H1 (cell line): ENCODE data around the gene SPTB. TPM values are rescaled to one million over a fixed set of nuclear protein-coding genes. Genes with fewer than 3 reads are reported as not detected.
A peak's percentile ranks its signal among the peaks of the same experiment; 100 is the strongest.

Experiments used
- CTCF ChIA-PET: fragments of 300-600 bp; sonication (Branson Sonifier 250); formaldehyde crosslinking; loops from one replicate; lab custom pipeline; 2021; ENCODE audit not compliant: partially characterized antibody; lab: Charles Lee
- POLR2A ChIA-PET: fragments of 300-600 bp; sonication (Branson Sonifier 250); formaldehyde crosslinking; loops from one replicate; lab custom pipeline; 2021; ENCODE audit warnings: inconsistent platforms; ENCODE audit not compliant: partially characterized antibody; lab: Charles Lee
- DNase-seq, 2 experiments: peaks; one replicate each; pipeline versions ENCODE4 v3.0.0 to v3.0.0-alpha.2; 2010 to 2022; ENCODE audit warnings: low spot score in 2 of 2, low read depth in 1 of 2, mixed read lengths in 1 of 2
- FAIRE-seq: peaks from 2 replicates; lab custom pipeline; 2011; peaks lifted over from hg19 to GRCh38; lab: Jason Lieb, UNC
- H2AFZ ChIP-seq: 2 replicates; pipeline ENCODE4 v1.8.1; 2012; ENCODE audit warnings: low read length, inconsistent platforms
- H2AK5ac ChIP-seq: 2 replicates; pipeline ENCODE4 v1.6.1; 2013; ENCODE audit warnings: low read depth, low read length
- H2BK120ac ChIP-seq: replicated peaks from 2 replicates; pipeline ENCODE3; 2013; ENCODE audit warnings: low read depth, low read length, inconsistent platforms
- H2BK12ac ChIP-seq: 2 replicates; pipeline ENCODE4 v1.6.1; 2013; ENCODE audit warnings: low read depth, low read length
- H2BK15ac ChIP-seq: 2 replicates; pipeline ENCODE4 v1.6.1; 2013; ENCODE audit warnings: low read length
- H2BK20ac ChIP-seq: 2 replicates; pipeline ENCODE4 v1.6.1; 2013; ENCODE audit warnings: low read length
- H2BK5ac ChIP-seq: 2 replicates; pipeline ENCODE4 v1.6.1; 2013; ENCODE audit warnings: low read depth, low read length
- H3K14ac ChIP-seq: 2 replicates; pipeline ENCODE4 v1.6.1; 2013; ENCODE audit warnings: inconsistent platforms; ENCODE audit not compliant: insufficient read length
- H3K18ac ChIP-seq: 2 replicates; pipeline ENCODE4 v1.6.1; 2013; ENCODE audit warnings: low read length; ENCODE audit errors: extremely low read depth
- H3K23ac ChIP-seq: 2 replicates; pipeline ENCODE4 v1.6.1; 2013; ENCODE audit warnings: inconsistent platforms; ENCODE audit not compliant: insufficient read length
- H3K23me2 ChIP-seq: 2 replicates; pipeline ENCODE4 v1.6.1; 2013; ENCODE audit warnings: low read depth, low read length
- H3K27ac ChIP-seq: 2 replicates; pipeline ENCODE4 v1.6.1; 2011; ENCODE audit warnings: low read depth, low read length, inconsistent platforms
- H3K27me3 ChIP-seq, 4 experiments: replicated peaks in 1 of 4; 1 replicate in 1 of 4; 2 replicates in 3 of 4; pipeline versions ENCODE4 v1.6.1 to v1.8.1; 2011 to 2013; ENCODE audit warnings: low read length in 3 of 4, mild to moderate bottlenecking in 3 of 4, inconsistent platforms in 2 of 4, mixed read lengths in 2 of 4, moderate library complexity in 1 of 4; ENCODE audit not compliant: control insufficient read depth in 3 of 4, insufficient read depth in 3 of 4; ENCODE audit errors: extremely low read depth in 1 of 4
- H3K36me3 ChIP-seq, 4 experiments: 2 replicates each; pipeline versions ENCODE4 v1.6.1 to v1.8.1; 2011 to 2013; ENCODE audit warnings: mild to moderate bottlenecking in 4 of 4, low read length in 3 of 4, moderate library complexity in 2 of 4, control low read depth in 1 of 4, inconsistent platforms in 1 of 4; ENCODE audit not compliant: insufficient read depth in 4 of 4, control insufficient read depth in 2 of 4
- H3K4ac ChIP-seq: replicated peaks from 2 replicates; pipeline ENCODE3; 2013; ENCODE audit warnings: low read length, low read depth, mixed read lengths, inconsistent platforms; ENCODE audit not compliant: insufficient read length
- H3K4me1 ChIP-seq, 4 experiments: replicated peaks in 1 of 4; 1 replicate in 1 of 4; 2 replicates in 3 of 4; pipeline versions ENCODE4 v1.6.1 to v1.8.1; 2011 to 2013; ENCODE audit warnings: low read length in 3 of 4, inconsistent platforms in 2 of 4, mixed read lengths in 1 of 4; ENCODE audit not compliant: insufficient read depth in 4 of 4, control insufficient read depth in 3 of 4
- H3K4me2 ChIP-seq, 2 experiments: 2 replicates each; pipeline versions ENCODE4 v1.6.1 to v1.8.1; 2011 to 2013; ENCODE audit warnings: low read depth in 2 of 2, low read length in 2 of 2, control low read depth in 1 of 2, inconsistent platforms in 1 of 2, mild to moderate bottlenecking in 1 of 2; ENCODE audit not compliant: insufficient read depth in 1 of 2
- H3K4me3 ChIP-seq, 4 experiments: fragments of 200-600, 300-600 bp in 1 of 4; sonication (generic), shearing (Covaris generic), sonication (Bioruptor Twin) in 1 of 4; 2 replicates each; pipeline versions ENCODE4 v1.5.1 to v1.8.1; 2011 to 2016; ENCODE audit warnings: low read length in 4 of 4, low read depth in 3 of 4, control low read depth in 2 of 4, inconsistent platforms in 2 of 4, mild to moderate bottlenecking in 2 of 4, mixed read lengths in 1 of 4, moderate library complexity in 1 of 4; ENCODE audit not compliant: insufficient read depth in 2 of 4; ENCODE audit errors: extremely low read depth in 1 of 4
- H3K56ac ChIP-seq: replicated peaks from 2 replicates; pipeline ENCODE3; 2013; ENCODE audit warnings: low read depth, mild to moderate bottlenecking, mixed read lengths, low read length, inconsistent platforms; ENCODE audit not compliant: insufficient read length
- H3K79me1 ChIP-seq: 2 replicates; pipeline ENCODE4 v1.6.1; 2013; ENCODE audit warnings: low read depth, low read length, control low read depth
- H3K79me2 ChIP-seq, 2 experiments: 2 replicates each; pipeline versions ENCODE4 v1.6.1 to v1.8.1; 2012 to 2013; ENCODE audit warnings: low read length in 2 of 2, mild to moderate bottlenecking in 2 of 2, inconsistent platforms in 1 of 2; ENCODE audit not compliant: insufficient read depth in 2 of 2, control insufficient read depth in 1 of 2
- H3K9ac ChIP-seq, 4 experiments: replicated peaks in 1 of 4; 1 replicate in 1 of 4; 2 replicates in 3 of 4; pipeline versions ENCODE4 v1.6.1 to v1.8.1; 2011 to 2013; ENCODE audit warnings: low read depth in 3 of 4, low read length in 3 of 4, control low read depth in 2 of 4, mild to moderate bottlenecking in 2 of 4, moderate library complexity in 2 of 4, inconsistent platforms in 1 of 4; ENCODE audit errors: extremely low read depth in 1 of 4
- H3K9me3 ChIP-seq, 2 experiments: 2 replicates each; pipeline versions ENCODE4 v1.6.1 to v1.8.1; 2012 to 2013; ENCODE audit warnings: mild to moderate bottlenecking in 2 of 2, moderate library complexity in 2 of 2, control low read depth in 1 of 2, inconsistent platforms in 1 of 2, low read depth in 1 of 2, low read length in 1 of 2, mixed read lengths in 1 of 2; ENCODE audit not compliant: insufficient read depth in 2 of 2
- H4K20me1 ChIP-seq, 2 experiments: replicated peaks in 1 of 2; 2 replicates each; pipeline versions ENCODE3 to v1.8.1; 2011 to 2013; ENCODE audit warnings: inconsistent platforms in 2 of 2, low read length in 2 of 2, mild to moderate bottlenecking in 1 of 2; ENCODE audit not compliant: insufficient read depth in 2 of 2, control insufficient read depth in 1 of 2
- H4K5ac ChIP-seq: 2 replicates; pipeline ENCODE4 v1.6.1; 2013; ENCODE audit warnings: low read length, low read depth, mixed read lengths, inconsistent platforms; ENCODE audit not compliant: insufficient read length
- H4K8ac ChIP-seq: 2 replicates; pipeline ENCODE4 v1.8.0; 2013; ENCODE audit warnings: mild to moderate bottlenecking, moderate library complexity, low read length, inconsistent platforms; ENCODE audit not compliant: insufficient read depth; ENCODE audit errors: extremely low read depth
- H4K91ac ChIP-seq: replicated peaks from 2 replicates; pipeline ENCODE3; 2013; ENCODE audit warnings: low read length, mixed read lengths, inconsistent platforms; ENCODE audit not compliant: insufficient read length
- ATF2 ChIP-seq: IDR thresholded peaks from 2 replicates; pipeline ENCODE4 v1.6.1; 2012; ENCODE audit warnings: low read length, inconsistent platforms
- E2F6 ChIP-seq: IDR thresholded peaks from 2 replicates; pipeline ENCODE4 v1.6.1; 2012; ENCODE audit warnings: inconsistent platforms
- EZH2 ChIP-seq: fragments of 200-600 bp; sonication (generic); IDR thresholded peaks from 2 replicates; pipeline ENCODE4 v1.7.1; 2012; ENCODE audit warnings: low read depth, mild to moderate bottlenecking, moderate library complexity, low read length, inconsistent platforms; ENCODE audit not compliant: severe bottlenecking
- POLR2AphosphoS5 ChIP-seq: IDR thresholded peaks from 2 replicates; pipeline ENCODE4 v1.6.1; 2011; ENCODE audit warnings: low read depth, low read length
- RNF2 ChIP-seq: fragments of 200-900, 300-1000 bp; sonication (generic); IDR thresholded peaks from 2 replicates; pipeline ENCODE4 v1.7.1; 2016; ENCODE audit warnings: borderline replicate concordance, low read depth, mild to moderate bottlenecking, antibody characterized with exemption, low read length; ENCODE audit not compliant: poor library complexity, severe bottlenecking; ENCODE audit errors: missing control alignments
- TAF7 ChIP-seq: optimal IDR thresholded peaks from 2 replicates; pipeline ENCODE3; 2011; ENCODE audit warnings: low read depth, mild to moderate bottlenecking, inconsistent platforms, low read length, moderate library complexity, borderline replicate concordance
- ZNF274 ChIP-seq: IDR thresholded peaks from 2 replicates; pipeline ENCODE4 v1.7.0; 2012; ENCODE audit warnings: low read length, borderline replicate concordance; ENCODE audit errors: extremely low read depth
- WGBS, 2 experiments: shearing (Covaris generic) in 1 of 2; methylation state at CpG; one replicate each; pipeline versions ENCODE4 v1.1.6 to v1.1.7; 2013 to 2015; ENCODE audit warnings: low lambda C conversion rate in 2 of 2, mixed read lengths in 2 of 2, inconsistent platforms in 1 of 2, low coverage in 1 of 2, missing lambda C conversion rate in 1 of 2; ENCODE audit not compliant: insufficient replicate concordance in 2 of 2, insufficient coverage in 1 of 2, insufficient read length in 1 of 2; ENCODE audit errors: extremely low coverage in 1 of 2, missing lambda C conversion rate in 1 of 2; 5-methylcytosine and 5-hydroxymethylcytosine counted together
- polyA plus RNA-seq, 7 experiments: library from polyadenylated mRNA; depleted of rRNA in 3 of 7; stranded (reverse) in 5 of 7; unstranded in 2 of 7; fragments of >200 nt in 5 of 7; fragments of 200-250 nt in 2 of 7; gene quantifications; 1 replicate in 5 of 7; 2 replicates in 1 of 7; 4 replicates in 1 of 7; pipeline versions ENCODE4 v1.2.1 to v1.2.3, GENCODE V29; 2011 to 2013; ENCODE audit warnings: missing spikeins in 2 of 7, mixed read lengths in 2 of 7
- total RNA-seq: library from RNA; stranded (reverse); fragmentation: NEBNext Ultra II Directional; extraction: Animal tissue kit (Norgen Biotek cat#: 25700); gene quantifications from 2 replicates; pipeline ENCODE4 v1.2.1, GENCODE V29; 2021

SPTB gene
- total and polyA plus RNA-seq, 2 of the 8 experiments (the other 6 are each of a cell fraction or from before 2014, with no cell fraction given): 0.30 to 2.4 TPM

GRCh38 chr14:64736271-64737169 lies 143.2 kb downstream of the SPTB start:
- Histone ChIP-seq H4K91ac (peak overlapping the region; percentile 54), H2BK15ac (no peak overlapping the region), H2BK20ac (no peak overlapping the region), H3K4me1 (peaks cover 0 to 13% (median 6%) of the 10 kb centered on the region in 4 experiments; a peak in 6 of 7 replicates), H4K20me1 (peaks cover 8 to 9% of the 10 kb centered on the region in 2 experiments), H3K4me3 (no peak overlapping the region), H3K9ac (no peak overlapping the region), H4K8ac (no peak overlapping the region), H3K14ac (no peak overlapping the region), H2BK5ac (no peak overlapping the region), H3K23me2 (no peaks in the 10 kb centered on the region), H3K79me2 (peaks cover 0 to 15% of the 10 kb centered on the region in 2 experiments; a peak in 1 of 4 replicates), H2BK120ac (no peak overlapping the region), H3K9me3 (no peaks in the 10 kb centered on the region), H3K27me3 (no peaks in the 10 kb centered on the region), H3K56ac (peak overlapping the region; percentile 39), H3K4ac (no peak overlapping the region), H3K27ac (no peak overlapping the region), H4K5ac (no peak overlapping the region), H3K23ac (no peak overlapping the region), H3K18ac (no peak overlapping the region; the same call in 1 of the 2 replicates), H3K36me3 (peaks cover 27 to 51% (median 48%) of the 10 kb centered on the region in 4 experiments; a peak in 7 of 8 replicates), H2AK5ac (no peak overlapping the region), H2BK12ac (no peak overlapping the region), H2AFZ (no peak overlapping the region), H3K79me1 (no peaks in the 10 kb centered on the region; the same call in 1 of the 2 replicates), H3K4me2 (no peak overlapping the region)
- DNase-seq (peak in 1 of 2 experiments; percentile 62), FAIRE-seq (no peak)
- ChIA-PET CTCF (interaction anchor here (0.6 to 2.8 kb wide), 28 partner anchors 10 to 163 kb away, joined by 3 to 19 read pairs (median 4); no protein-coding TSS in a partner anchor), POLR2A (interaction anchor here (1.0 to 1.9 kb wide), 3 partner anchors 9 to 349 kb away, joined by 3 to 7 read pairs (median 5); partner anchors contain the start of gene MTHFD1)
- WGBS, 2 experiments: 88% methylated on average over 26 of the region's 28 CpGs; no CpG with 5 or more reads in 1 of the 2 experiments
- TF ChIP-seq EZH2 (no peak), ATF2 (0 out of 2 replicates have a peak, but pooled peaks have one; percentile 31), TAF7 (no peak), RNF2 (no peak), POLR2AphosphoS5 (no peak), ZNF274 (no peak), E2F6 (no peak)
